ENCODE data around the gene SLC7A11.
"Not testable (repeated sequence)": the region's sequence is repeated elsewhere in the genome, so short reads cannot be mapped to it uniquely, and the experiment has no call there.

The SLC7A11 gene

DNA sequence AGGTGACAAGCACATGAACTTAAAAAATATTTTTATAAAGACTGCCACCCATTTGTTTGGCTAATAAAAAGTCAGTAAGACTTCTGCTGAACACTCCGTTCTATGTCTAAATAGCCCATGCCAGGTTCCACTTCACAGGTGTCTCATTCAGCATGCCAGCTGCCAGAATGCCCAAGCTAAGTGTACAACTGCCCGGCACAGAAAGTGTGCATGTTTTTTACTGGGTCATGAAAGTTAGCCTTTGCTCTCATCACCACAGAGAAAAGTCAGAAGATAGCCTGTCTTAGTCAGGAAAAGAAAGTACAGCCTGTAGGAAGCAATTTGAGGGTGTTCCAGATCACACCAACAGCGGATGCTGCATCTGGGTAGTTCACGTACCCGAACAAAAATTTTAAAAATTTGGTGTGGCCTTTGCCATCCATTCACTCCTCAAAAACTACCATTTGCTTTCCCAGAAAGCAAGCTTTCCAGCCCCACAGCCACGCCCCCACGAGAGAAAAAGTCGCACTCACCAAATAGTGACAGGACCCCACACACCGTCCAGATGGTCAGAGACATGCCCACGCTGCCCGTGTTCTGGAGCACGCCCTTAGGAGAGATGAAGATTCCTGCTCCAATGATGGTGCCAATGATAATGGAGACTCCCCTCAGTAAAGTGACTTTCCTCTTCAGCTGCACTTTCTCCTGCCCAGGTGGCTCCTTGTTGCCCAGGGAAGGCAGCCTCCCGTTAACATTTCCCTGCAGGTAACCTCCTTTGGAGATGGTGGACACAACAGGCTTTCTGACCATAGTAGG, 671 bp downstream of the SLC7A11 start:
- DNase-seq = no peak

DNA sequence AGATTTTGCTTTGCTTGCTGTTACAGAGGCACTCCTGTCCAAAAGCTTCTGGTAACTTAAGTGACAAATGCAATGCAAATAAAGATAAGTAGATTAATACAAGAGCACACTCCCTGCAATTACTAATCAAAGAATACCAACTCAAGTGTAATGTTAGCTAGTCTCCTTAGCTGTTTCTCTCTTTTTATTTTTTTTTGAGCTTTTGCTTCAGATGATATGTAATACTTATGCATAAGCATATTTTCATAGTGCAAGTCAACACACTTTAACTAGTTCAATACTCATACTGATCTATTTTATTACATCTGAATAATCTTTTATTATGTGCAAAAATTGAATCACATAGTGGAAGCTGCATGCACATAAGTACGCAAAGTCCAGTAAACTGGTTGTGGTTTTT, 2.7 kb downstream of the SLC7A11 start:
- no peak for DNase-seq

DNA sequence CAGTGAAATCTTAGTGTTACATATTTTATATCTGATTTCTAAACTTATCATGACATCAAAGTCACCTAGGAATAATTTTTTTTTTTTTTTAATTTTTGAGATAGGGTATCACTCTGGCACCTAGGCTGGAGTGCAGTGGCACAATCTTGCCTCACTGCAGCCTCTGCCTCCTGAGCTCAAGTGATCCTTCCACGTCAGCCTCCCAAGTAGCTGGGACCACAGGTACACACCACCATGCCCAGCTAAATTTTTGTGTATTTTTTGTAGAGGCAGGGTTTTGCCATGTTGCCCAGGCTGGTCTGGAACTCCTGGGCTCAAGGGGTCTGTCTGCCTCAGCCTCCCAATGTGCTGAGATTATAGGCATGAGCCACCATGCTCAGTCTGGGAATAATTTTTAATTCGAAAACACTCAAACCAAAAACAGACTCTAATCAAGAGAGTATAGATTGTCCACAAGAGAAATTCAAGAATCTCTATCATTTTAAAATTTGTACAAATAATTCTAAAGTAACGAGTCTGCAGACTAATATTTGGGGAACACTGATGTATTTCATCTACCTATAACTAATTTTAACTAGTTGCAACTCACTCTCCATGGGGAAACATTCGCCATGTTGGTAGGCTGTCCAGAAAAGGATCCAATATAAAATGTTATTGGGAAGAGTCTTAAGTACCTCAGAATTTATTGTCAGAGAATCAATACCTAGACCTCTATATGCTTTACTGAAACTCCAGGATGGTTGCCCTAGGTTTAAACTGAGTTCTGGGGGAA, 3.4 kb downstream of the SLC7A11 start:
- DNase-seq = no peak

DNA sequence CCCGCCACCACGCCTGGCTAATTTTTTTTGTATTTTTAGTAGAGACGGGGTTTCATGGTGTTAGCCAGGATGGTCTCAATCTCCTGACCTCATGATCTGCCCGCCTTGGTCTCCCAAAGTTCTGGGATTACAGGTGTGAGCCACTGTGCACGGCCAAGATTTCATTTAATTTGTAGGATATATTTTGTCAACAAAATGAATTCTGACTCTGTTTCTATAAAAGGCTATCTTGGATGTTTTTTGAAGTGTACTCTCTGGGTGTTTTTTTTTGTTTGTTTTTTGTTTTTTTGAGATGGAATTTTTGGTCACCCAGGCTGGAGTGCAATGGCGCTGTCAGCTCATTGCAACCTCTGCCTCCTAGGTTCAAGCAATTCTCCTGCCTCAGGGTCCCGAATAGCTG, 5.0 kb downstream of the SLC7A11 start:
- not testable (repeated sequence) for DNase-seq

DNA sequence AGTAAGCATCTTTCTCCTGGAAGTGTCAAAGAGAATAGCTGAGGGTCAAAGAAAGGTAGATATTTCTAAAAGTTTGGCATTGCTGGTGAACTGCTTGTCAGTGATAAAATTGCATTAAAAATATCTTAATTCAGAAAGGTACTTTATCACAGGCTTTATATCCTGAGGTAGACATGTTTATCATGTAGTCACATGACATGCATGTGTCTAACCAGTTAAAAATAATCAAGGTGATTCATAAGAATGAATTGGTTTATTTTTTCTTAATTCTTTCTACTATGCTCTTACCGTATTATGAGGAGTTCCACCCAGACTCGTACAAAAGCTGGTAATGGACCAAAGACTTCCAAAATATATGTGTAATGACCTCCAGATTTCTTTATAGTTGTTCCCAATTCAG, 6.1 kb downstream of the SLC7A11 start:
- DNase-seq = no peak

DNA sequence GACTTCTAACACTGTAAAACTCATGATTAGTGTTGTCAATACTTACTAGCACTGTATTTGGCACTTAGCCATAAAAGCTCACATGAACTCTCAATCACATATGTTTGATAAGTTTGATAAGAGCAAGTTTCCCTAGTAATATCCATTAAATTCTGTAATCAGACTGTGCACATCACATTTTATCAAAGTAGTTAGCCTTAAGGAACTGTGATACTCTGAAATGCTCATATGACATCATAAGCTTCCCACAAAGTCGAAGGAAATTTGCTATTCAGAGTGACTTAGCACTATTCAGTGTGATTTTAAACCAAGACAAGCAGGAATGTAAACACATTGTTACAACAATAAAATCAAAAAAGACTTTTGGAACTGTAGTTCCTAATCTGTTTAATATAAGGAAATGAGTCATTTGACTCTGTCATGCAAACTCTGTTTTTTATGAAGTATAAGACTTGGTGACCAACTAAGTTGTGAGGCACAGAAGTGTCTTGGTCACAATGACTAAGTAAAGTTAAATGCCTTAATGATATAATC, 6.7 kb downstream of the SLC7A11 start:
- DNase-seq = no peak

DNA sequence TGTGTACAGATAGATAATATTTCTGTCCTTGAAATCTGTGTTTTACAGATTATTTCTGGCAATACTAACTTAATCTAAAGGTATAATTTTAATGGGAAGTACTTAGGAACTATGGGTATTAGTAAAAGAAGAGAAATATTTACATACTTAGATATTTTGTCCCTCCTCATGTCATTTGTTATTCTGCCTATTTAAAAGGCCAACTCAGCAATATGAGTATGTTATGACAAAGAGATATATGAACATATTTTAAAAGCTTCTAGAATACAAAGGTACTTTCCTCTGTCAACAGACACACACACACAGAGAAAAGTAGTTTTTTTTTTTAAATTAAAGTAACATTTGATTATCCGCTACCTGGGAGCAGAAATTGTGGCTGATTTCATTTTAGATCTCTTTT, 7.9 kb downstream of the SLC7A11 start:
- DNase-seq = no peak

DNA sequence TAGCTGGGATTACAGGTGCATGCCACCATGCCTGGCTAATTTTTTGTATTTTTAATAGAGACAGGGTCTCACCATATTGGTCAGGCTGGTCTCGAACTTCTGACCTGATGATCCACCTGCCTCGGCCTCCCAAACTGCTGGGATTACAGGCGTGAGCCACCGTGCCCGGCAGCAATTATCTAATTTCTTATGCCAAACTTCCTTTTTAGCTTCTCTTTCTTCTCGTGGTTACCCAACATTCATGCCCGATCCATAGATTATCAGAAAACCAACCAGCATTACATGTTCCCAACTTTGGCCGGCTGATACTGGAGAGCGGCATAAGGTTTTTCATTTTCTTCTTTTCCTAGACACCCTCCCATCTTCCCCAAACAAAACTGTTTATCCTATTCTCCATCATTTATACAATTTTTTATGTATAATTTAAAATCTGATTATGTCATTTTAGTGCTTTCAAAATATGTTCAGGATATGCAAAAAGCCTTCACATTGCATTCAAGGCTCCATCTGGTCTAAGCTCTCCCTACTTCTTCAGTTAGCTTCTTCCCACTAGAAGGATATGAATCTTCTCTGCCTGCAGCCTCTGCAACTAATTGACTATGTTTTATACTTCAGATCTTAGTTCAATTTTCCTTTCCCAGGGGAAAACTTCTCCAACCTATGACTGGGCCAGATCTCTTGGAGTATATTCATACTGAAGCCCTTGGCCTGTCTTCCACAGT, 8.7 kb downstream of the SLC7A11 start:
- DNase-seq = no peak

DNA sequence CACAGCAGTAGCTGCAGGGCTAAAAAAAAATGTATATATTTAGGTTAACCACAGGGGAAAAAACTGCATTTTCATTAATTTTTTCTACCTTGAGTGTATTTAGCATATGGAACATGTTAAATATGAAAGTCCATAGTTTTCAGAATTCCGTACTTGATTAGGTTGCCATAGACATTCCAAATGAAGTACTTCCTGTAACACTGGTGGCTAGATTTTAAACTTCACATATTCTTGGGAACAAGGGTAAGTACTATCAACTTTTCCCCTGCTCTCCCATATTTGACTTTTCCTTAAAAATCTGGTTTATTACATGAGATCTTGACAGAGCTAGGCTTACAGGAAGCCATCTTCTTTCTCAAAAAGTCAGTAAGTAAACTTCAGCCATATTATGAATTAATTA, 9.8 kb downstream of the SLC7A11 start:
- DNase-seq = no peak

DNA sequence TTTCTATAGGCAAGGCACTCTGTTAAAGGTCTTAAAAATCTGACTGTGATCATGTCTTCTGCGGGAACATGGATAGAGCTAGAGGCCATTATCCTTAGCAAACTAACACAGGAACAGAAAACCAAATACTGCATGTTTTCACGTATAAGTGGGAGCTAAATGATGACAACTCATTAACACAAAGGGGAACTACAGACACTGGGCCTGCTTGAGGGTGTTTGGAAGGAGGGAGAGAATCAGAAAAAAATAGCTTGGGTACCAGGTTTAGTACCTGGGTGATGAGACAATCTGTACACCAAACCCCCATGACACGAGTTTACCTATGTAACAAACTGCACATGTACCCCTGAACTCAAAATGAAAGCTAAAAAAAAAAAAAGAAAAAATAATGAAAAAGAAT, 12.1 kb downstream of the SLC7A11 start:
- no peak for DNase-seq

DNA sequence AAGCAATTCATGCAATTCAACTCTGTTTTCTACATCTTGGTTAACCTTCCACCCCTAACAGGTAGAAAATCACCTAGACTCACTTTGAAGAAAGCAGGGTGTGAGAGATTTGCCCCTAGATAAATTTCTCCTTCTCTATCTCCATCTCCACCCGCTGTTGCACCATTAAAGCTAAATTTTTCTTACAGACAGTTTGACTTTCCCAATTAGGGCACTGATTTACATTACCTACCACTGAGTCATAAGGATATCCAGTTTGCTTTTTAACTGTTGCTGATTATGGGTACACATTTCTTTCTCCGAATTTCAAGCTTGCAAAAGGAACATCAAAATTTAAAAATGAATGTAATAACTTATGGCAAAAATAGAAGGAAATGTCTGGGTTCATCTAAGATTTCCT, 13.0 kb downstream of the SLC7A11 start:
- no peak for DNase-seq

DNA sequence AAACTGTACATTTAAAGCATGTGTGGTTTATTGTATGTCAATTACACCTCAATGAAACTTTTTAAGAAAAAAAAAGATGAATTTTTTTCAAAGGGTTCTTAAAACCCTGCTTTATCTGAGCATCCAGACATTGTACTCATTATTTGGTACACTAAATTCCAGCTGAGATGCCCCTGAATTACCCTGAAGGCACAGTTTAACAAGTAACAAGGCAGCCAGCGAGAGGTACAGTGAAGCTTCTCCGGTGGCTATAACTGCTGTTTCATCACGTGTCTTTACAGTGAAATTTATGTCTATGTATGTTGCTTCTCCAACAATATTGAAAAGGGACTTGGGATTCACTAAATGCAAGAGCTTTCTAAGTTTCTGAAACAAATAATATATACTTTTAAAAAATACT, 15.8 kb downstream of the SLC7A11 start:
- no peak for DNase-seq

DNA sequence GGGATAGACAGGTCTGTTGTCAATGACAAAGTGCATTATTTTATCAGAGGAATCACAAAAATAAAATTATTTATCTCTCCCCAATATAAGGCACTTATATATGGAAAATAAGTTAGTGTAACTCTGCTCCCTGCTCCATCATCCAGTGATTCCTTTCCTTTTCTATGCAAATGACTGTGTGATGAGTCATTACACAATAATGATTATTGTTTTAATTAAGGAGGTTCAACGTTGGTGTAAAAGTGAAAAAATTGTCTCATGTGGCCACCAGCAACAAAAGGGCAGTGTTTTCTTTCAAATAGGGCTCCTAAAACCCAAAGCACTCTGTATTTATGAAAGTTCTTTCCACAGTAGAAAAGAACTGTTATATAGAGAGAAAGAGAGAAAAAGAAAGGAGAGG, 16.7 kb downstream of the SLC7A11 start:
- DNase-seq = no peak

DNA sequence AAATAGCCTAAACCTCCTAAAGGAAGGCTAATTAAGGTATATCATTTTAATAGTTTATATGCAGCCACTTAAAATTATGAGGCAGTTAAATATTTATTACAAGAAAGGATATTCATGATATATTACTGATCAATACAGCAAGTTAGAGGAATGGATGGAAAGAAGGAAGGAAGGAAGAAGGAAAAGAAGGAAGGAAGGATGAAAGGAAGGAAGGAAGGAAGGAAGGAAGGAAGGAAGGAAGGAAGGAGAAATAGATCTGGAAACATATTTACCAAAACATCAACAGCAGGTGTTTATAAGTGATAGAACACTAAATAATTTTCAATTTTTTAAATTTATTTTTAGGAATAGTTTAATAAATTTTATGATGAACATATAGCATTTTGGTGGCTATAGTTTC, 17.5 kb downstream of the SLC7A11 start:
- DNase-seq = no peak

DNA sequence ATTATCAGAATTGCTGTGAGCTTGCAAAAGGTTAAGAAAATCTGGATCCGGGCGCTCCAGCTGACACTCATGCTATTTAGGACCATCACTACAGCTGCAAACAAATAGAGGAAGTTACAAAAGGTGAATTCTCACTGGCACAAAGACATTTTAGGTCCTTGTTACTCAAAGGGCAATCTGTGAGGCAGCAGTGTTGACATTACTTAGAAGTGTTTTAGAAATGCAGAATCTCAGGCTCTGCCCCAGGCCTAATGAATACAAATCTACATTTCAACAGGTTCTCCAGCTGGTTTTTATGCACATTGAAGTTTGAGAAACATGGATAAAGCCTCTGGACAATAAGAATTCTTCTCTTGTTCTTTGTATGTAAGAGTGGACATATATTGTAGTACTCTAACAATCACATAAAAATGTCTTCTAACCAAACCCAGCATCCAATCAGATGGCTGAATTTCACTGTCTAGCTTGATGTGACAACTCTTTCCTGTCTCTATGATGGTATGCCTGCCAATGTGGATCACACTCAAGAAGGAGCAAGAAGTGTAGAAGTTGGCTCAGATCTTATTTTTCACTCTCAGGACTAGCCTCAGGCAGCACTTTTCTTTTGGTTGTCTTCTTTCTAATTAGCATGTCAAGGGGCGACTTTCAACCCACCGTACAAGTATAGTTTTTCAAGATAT, 18.8 kb downstream of the SLC7A11 start:
- no peak for DNase-seq

DNA sequence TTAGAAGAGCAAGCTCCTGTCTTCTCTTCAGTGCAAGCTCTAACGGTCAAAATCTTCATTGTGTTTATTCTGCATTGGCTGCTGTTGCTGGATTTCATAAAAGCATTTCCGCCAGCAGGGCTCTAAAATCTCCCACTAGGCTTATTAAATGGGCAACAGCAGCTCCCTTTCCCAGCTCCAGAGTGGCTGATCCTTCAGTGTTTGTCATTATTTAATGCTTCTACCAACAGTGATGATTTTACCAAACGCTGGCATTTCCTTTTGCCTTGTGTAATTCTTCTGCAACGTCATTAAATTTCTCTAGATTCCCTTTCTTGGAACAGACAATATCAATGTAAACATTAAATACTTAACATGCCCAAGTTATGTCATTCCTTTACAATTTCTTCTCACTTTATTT, 20.1 kb downstream of the SLC7A11 start:
- DNase-seq = no peak

DNA sequence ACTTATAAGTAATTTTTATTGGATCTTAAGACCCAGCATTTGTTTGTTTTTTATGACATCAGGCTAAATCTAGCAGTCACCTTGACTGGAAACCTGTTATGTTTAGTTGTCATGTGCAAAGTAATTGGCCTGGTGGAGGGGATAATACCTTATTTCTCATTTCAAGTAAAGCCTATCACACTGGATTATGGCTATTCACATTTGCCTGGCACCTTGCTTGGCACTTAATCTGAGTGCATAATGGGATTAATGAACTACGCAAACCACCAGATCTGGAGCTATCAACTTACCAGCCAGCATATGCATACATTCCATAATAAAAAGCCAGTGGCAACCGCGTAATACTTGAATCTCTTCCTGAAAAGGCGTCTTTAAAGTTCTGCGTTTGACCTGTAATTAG, 23.2 kb downstream of the SLC7A11 start:
- no peak for DNase-seq

DNA sequence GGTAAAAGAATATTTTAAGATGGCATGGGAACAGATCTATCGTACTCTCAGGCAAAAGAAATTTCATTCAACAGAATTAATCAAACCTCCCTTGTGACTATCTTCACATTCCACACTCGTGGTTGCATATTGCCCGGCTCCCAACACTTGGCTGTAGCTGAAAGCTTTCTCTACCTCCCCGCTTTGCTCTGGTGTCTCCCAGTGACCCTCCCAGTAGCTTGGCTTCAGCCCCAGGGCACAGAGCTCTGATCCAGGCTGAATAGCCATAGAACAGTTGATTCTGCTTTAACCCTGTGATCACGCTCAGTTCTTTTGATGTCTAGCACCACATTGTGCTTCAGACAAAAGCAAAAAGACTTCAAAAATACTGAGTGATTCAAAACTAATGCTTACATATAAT, 24.6 kb downstream of the SLC7A11 start:
- no peak for DNase-seq

DNA sequence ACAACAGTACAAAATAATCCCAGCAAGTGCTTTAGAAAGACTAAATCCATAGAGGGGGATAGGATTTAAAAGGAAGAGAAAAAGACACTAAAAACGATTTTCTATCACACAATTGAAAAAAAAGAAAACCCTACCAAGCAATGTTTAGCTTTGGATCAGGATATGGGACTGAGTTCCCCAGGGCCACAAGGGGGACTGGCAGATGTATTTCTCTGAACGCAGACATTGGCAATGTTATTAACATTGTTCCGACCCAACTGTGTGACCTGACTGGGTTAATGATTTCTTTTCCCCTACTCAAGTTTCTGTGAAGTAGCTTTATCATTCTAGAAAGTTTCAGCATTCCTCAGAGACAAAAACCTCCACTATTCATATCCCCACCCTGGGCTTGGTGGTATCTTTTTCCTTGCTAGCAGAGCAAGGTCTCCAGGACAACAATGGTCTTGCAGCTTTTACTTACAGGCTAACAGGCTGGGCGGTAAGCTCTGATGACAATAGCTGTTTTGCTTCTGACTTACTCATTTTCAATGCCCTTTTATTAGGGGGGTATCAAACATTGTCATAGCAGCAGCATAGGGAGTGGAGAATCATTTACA, 25.8 kb downstream of the SLC7A11 start:
- no peak for DNase-seq

DNA sequence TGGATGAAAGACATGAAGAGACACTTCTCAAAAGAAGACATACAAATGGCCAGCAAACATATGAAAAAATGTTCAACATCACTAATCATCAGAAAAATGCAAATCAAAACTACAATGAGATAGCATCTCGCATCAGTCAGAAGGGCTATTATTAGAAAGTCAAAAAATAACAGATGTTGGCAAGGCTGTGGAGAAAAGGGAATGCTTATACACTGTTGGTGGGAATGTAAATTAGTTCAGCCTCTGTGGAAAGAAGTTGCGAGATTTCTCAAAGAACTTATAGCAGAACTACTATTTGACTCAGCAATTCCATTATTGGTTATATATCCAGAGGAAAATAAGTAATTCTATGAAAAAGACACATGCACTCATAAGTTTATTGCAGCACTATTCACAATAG, 31.6 kb downstream of the SLC7A11 start:
- DNase-seq = not testable (repeated sequence)

DNA sequence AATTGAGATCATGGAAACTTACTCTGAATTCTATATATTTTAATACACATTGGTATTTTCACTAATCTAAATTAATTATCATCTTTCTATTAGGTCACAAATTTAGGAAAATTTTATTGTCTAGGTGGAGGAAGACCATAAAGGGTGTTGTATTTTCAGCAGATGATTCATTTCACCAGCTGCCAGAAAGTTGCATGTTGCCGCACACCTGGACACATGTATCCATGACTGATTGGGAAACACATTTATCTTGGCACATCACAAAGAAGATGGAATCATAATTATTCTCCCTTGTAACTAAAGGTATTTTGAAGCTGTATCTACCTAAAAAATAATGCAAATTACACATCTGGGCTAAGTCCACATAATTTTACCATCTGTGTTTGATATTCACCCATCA, 33.1 kb downstream of the SLC7A11 start:
- no peak for DNase-seq

DNA sequence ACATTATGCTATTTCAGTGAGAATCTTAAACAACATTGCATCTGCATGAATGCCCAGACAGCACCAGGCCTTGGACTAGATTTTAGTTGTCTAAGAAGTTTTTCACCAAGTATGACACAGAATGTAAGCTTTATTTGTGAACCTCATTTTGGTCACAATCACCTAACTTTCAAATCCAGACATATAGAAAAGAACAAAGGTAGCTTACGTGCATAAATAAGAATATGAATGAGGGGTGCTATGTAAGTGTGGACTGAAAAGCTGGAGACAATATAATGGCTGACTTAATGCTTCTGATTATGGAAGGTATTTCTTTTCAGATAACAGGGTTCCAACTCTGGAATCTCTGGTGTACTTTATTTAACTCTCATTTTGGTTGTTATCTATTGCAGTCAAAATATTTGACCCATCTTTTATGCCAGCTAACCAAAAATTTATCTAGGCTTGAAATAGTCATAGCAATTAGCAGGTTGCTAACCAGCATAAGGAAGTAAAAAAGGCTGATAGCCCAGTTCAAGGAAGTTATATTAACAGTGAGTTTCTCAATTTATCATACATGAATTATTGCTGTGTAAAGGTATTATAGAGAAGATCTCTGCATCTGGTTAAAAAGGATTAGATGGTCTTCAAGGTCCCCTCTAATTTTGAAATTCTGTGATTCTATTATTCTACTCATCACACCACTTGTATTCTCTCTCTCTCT, 36.5 kb downstream of the SLC7A11 start:
- no peak for DNase-seq
